Measurements from ENCODE around the gene CTTN. TPM values are rescaled to one million over a fixed set of nuclear protein-coding genes. Genes with fewer than 3 reads are reported as not detected.

The CTTN gene
- total RNA-seq, 1 experiment from 2014 or later = 224 TPM

DNA sequence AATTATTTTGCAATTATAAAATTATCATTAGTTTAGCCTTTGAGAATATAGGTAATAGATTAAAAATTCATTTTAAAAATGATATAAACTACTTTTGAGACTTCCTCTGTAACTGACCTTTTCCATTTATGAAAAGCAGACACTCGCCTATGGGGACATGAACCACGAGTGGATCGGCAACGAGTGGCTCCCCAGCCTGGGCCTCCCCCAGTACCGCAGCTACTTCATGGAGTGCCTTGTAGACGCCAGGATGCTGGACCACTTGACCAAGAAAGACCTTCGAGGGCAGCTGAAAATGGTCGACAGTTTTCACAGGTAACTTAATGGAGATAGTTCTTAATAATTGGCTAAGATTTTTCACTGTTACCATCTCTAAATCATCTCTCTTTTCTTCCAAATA lies 26.3 kb upstream of the CTTN start:
- H2BK12ac ChIP-seq (ENCODE audit: insufficient read length, low read depth, low read length) = no peak overlapping the region
- no peak overlapping the region for H2BK15ac ChIP-seq (ENCODE audit: low read depth, low read length)
- no peak overlapping the region for H4K5ac ChIP-seq (ENCODE audit: insufficient read length, low read depth, low read length)
- H3T11ph ChIP-seq (ENCODE audit: low read length) = no peak overlapping the region
- WGBS (ENCODE audit: extremely low coverage, insufficient read length, low lambda C conversion rate) = no CpG with 5 or more reads among the region's 8 CpGs
- no peak overlapping the region for H2AK5ac ChIP-seq (ENCODE audit: insufficient read length, low read length)
- no peak overlapping the region for H3K18ac ChIP-seq (ENCODE audit: insufficient read length, low read depth, low read length)
- peaks cover 0 to 2% of the 10 kb centered on the region in 2 experiments; a peak in 2 of 5 replicates for H3K9me3 Mint-ChIP-seq
- H3K9me3 ChIP-seq (ENCODE audit: control insufficient read depth, low read depth, low read length) = no peaks in the 10 kb centered on the region
- H3K4me1 ChIP-seq (ENCODE audit: insufficient read depth, low read length) = no peaks in the 10 kb centered on the region
- H3K79me1 ChIP-seq (ENCODE audit: insufficient read depth, low read depth, low read length, poor library complexity, severe bottlenecking) = peaks cover 3% of the 10 kb centered on the region
- no peak for DNase-seq
- H2BK120ac ChIP-seq (ENCODE audit: low read depth, low read length, poor library complexity, severe bottlenecking) = no peak overlapping the region
- H2BK5ac ChIP-seq (ENCODE audit: insufficient read length, low read length) = no peak overlapping the region
- TF ChIP-seq, protein P1, sequence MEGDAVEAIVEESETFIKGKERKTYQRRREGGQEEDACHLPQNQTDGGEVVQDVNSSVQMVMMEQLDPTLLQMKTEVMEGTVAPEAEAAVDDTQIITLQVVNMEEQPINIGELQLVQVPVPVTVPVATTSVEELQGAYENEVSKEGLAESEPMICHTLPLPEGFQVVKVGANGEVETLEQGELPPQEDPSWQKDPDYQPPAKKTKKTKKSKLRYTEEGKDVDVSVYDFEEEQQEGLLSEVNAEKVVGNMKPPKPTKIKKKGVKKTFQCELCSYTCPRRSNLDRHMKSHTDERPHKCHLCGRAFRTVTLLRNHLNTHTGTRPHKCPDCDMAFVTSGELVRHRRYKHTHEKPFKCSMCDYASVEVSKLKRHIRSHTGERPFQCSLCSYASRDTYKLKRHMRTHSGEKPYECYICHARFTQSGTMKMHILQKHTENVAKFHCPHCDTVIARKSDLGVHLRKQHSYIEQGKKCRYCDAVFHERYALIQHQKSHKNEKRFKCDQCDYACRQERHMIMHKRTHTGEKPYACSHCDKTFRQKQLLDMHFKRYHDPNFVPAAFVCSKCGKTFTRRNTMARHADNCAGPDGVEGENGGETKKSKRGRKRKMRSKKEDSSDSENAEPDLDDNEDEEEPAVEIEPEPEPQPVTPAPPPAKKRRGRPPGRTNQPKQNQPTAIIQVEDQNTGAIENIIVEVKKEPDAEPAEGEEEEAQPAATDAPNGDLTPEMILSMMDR (conservative IDR thresholded peaks at IDR 0.05) = no peak
- H2AFZ ChIP-seq (ENCODE audit: low read length) = no peak overlapping the region
- peaks cover 4% of the 10 kb centered on the region; the same call in 1 of the 2 replicates for H3K79me2 ChIP-seq (ENCODE audit: insufficient read depth, low read length)
- no peak overlapping the region for H3K14ac ChIP-seq (ENCODE audit: insufficient read depth, low read length)
- no peaks in the 10 kb centered on the region for H3K23me2 ChIP-seq (ENCODE audit: insufficient read length, low read depth, low read length, poor library complexity, severe bottlenecking)
- H4K91ac ChIP-seq (ENCODE audit: insufficient read length, low read depth, low read length) = no peak overlapping the region
- no peak overlapping the region for H3K4ac ChIP-seq (ENCODE audit: low read depth, low read length)
- H3K4me3 Mint-ChIP-seq = no peak overlapping the region
- H3K27me3 ChIP-seq (ENCODE audit: insufficient read depth, low read length) = no peaks in the 10 kb centered on the region
- H3K56ac ChIP-seq (ENCODE audit: insufficient read length, low read depth, low read length) = no peak overlapping the region
- peaks cover 16 to 72% (median 29%) of the 10 kb centered on the region in 3 experiments for H3K36me3 Mint-ChIP-seq (ENCODE audit: insufficient read depth in 1 of 3, low read depth in 3 of 3)
- no peak overlapping the region for H3K23ac ChIP-seq (ENCODE audit: insufficient read length, low read depth, low read length)
- H3K27ac Mint-ChIP-seq = no peak overlapping the region
- no peaks in the 10 kb centered on the region for H4K20me1 ChIP-seq (ENCODE audit: control insufficient read depth, insufficient read depth, insufficient read length)
- no peaks in the 10 kb centered on the region for H3K27me3 Mint-ChIP-seq (ENCODE audit: low read depth)
- H2BK20ac ChIP-seq (ENCODE audit: low read depth, low read length, poor library complexity, severe bottlenecking) = no peak overlapping the region
- H3K4me1 Mint-ChIP-seq = no peaks in the 10 kb centered on the region
- no peak overlapping the region for H3K4me2 ChIP-seq (ENCODE audit: insufficient read depth, insufficient read length, low read length)
- H4K8ac ChIP-seq (replicated peaks; ENCODE audit: insufficient read length, low read depth, low read length) = no peak overlapping the region
- no peak overlapping the region for H3K9ac ChIP-seq (ENCODE audit: extremely low read depth, insufficient read length, low read length)
- H3K27ac ChIP-seq (ENCODE audit: insufficient read length, low read depth, low read length) = no peak overlapping the region

Data from H9 (cell line).